GM13976 (cell line): Measurements from ENCODE around the gene UNC5A.

Source experiments
- DNase-seq: peaks from one replicate; pipeline ENCODE4 v3.0.0; 2012; ENCODE audit warnings: low spot score
- in situ Hi-C: fragments of 300-500 bp; cut with MboI; formaldehyde crosslinking; loops from one replicate; pipeline ENCODE4 v1.12.0; 2022; ENCODE audit warnings: low sequenced_read_pairs, mixed read lengths, inconsistent platforms; ENCODE audit not compliant: unreplicated experiment
- TF ChIP-seq, protein P1 (sequence below): IDR thresholded peaks from 2 replicates; pipeline ENCODE4 v1.5.1; 2012; ENCODE audit warnings: borderline replicate concordance, mild to moderate bottlenecking; ENCODE audit not compliant: insufficient read depth; ENCODE audit errors: extremely low read depth, missing control alignments, control extremely low read depth

The UNC5A gene

DNA sequence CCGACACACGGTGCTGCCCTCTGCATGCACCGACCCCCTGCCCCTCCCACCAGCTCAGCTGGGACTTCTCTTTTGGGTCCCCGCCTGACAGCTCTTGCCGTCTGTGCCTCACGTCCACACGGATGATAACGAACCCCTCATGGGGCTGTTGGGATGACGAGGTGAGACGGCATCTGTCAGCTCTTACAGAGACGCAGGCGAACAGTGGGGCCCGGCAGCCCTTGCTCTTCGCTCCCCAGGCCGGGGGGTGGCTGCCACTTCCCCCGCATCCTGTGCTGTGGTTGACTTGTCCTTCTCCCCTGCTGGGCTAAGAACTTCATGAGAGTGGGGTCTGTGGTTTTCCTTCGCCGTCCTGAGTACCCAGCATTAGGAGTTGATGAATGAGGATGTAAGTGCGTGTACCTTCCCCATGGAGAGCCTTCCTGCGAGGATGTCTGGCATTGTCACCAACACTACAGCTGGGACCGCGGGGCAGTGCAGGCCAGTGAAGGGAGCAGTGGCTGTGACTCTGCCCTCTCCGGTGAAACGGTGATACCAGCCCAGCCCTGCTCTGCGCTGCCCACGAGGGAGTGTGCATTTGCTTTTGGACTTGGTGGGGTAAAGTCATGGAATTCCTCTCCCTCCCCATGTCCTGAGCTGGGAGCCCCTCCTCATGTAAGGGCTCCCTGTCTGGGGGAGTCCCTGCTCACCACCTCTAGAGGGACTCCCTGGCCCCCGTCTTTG, 65.6 kb downstream of the UNC5A start:
- DNase-seq = no peak
- TF ChIP-seq, protein P1, sequence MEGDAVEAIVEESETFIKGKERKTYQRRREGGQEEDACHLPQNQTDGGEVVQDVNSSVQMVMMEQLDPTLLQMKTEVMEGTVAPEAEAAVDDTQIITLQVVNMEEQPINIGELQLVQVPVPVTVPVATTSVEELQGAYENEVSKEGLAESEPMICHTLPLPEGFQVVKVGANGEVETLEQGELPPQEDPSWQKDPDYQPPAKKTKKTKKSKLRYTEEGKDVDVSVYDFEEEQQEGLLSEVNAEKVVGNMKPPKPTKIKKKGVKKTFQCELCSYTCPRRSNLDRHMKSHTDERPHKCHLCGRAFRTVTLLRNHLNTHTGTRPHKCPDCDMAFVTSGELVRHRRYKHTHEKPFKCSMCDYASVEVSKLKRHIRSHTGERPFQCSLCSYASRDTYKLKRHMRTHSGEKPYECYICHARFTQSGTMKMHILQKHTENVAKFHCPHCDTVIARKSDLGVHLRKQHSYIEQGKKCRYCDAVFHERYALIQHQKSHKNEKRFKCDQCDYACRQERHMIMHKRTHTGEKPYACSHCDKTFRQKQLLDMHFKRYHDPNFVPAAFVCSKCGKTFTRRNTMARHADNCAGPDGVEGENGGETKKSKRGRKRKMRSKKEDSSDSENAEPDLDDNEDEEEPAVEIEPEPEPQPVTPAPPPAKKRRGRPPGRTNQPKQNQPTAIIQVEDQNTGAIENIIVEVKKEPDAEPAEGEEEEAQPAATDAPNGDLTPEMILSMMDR = no peak
- in situ Hi-C loops = no loop called here

DNA sequence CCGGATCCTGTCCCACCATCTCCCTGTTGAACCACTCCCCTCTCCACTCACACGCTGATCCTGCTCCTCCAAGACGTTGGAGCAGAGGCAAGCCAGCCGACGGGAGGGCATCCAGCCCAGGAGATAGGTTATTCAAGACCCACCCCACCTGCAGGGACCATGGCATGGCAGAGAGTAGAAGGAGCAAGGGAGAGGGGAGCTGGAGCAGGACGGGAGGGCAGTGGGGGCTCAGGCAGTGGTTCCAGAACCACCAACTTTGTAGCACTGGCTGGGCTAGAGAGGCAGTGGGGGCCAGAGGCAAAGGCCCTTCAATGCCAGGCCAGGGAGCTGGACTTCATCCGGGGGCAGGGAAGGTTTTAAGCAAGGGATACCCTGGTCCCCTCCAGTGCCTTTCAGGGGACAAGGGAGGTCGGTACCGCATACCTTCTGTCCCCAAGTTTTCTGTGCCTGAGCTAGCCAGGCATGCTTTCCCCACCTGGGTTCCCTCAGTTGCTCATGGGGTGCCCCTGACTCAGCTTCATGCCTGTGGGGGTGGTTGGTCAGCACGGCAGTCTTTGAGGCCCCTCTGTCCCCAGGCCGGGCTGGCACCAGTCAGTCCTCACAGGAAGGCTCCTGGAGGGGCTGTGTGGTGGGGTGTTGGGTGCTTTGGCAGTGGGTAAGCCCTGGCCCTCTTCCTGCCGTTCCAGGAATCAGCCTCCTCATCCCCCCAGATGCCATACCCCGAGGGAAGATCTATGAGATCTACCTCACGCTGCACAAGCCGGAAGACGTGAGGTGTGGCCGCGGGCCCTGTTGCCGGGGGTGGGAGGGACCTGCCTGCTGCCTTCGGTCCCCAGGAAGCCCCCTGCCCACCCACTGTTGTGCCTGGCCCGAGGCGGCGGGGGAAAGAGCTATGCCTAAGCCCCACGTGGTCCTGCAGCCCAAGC, 66.4 kb downstream of the UNC5A start:
- TF ChIP-seq, protein P1 = no peak
- in situ Hi-C loops = no loop called here
- DNase-seq = no peak

DNA sequence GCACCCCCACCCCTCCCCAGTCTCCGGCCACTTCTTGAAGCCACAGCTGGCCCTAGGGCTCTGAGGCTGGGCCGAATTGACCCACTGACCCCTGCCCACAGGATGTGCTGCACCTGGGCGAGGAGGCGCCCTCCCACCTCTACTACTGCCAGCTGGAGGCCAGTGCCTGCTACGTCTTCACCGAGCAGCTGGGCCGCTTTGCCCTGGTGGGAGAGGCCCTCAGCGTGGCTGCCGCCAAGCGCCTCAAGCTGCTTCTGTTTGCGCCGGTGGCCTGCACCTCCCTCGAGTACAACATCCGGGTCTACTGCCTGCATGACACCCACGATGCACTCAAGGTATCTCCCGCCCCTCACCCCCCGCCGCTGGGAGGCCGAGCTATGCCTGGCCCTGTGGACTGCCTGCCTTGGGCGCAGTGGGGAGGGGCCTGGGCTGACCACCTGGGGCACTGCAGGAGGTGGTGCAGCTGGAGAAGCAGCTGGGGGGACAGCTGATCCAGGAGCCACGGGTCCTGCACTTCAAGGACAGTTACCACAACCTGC, 67.5 kb downstream of the UNC5A start:
- TF ChIP-seq, protein P1 = no peak
- DNase-seq = no peak
- in situ Hi-C loops = no loop called here

DNA sequence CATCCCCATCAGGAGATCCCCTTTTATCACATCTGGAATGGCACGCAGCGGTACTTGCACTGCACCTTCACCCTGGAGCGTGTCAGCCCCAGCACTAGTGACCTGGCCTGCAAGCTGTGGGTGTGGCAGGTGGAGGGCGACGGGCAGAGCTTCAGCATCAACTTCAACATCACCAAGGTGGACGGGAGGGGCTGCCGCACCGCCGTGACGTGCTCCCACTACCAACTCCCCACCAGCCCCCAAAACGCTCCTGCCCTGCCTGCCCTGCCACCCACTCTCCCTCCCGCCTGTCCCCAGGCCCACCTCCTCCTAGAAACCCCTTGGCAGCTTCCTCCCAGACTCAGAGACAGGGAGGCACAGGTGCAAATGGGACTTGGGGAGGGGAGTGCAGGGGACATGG, 68.1 kb downstream of the UNC5A start:
- DNase-seq = no peak
- TF ChIP-seq, protein P1 = no peak
- in situ Hi-C loops = no loop called here

DNA sequence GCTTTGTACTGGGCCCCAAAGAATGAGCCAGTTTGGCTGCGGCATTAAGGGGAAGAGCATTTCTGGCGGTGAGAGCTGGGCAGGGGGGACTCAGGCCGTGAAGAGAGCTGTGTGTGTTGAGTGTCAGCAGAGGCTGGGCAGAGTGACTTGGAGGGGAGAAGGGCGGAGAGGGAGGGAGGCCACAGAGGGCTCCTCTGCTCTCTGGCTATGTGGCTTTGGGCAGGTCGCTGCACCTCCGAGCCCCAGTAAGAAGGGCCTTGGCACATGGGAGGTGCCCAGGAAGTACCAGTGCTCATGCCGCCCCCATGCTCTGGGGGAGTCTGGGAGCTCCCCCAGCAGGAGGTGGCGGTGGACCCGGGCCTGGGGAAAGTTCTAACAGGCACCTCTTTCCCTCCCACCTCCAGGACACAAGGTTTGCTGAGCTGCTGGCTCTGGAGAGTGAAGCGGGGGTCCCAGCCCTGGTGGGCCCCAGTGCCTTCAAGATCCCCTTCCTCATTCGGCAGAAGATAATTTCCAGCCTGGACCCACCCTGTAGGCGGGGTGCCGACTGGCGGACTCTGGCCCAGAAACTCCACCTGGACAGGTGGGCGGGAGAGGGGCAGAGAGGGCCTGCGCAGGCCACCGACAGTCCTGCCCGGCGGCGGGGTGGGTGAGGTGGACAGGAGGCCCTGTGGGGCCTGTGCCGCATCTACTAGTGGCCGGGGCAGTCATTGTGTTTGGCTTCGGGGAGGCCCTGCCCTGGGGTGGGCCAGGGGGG, 68.7 kb downstream of the UNC5A start:
- no peak for DNase-seq
- in situ Hi-C loops = no loop called here
- TF ChIP-seq, protein P1 = no peak
